SK-N-SH treated with all-trans-retinoic acid at 6 μM for 48 hours (cell line): ENCODE results near the gene FAM53A.
"Not testable (repeated sequence)": the region's sequence is repeated elsewhere in the genome, so short reads cannot be mapped to it uniquely, and the experiment has no call there.

ENCODE experiments used
- ATAC-seq: fragments of 200-7000 bp; cut with Tn5 transposase; 3 replicates; pipeline ENCODE4 v1.9.1; 2020; ENCODE audit warnings: mild to moderate bottlenecking, moderate library complexity
- ARNTL ChIP-seq: fragments of 450-650 bp; formaldehyde crosslinking; IDR thresholded peaks from 2 replicates; pipeline ENCODE4 v1.5.0; 2020; ENCODE audit warnings: low read depth, mild to moderate bottlenecking, moderate library complexity, borderline replicate concordance
- BACH2 ChIP-seq: fragments of 250-450 bp; sonication (Bioruptor Pico); IDR thresholded peaks from 2 replicates; pipeline ENCODE4 v1.9.0; 2021; ENCODE audit warnings: mild to moderate bottlenecking, borderline replicate concordance
- CREB5 ChIP-seq: fragments of 250-450 bp; sonication (Bioruptor Pico); IDR thresholded peaks from 2 replicates; pipeline ENCODE4 v1.5.1; 2020; ENCODE audit warnings: low read depth, mild to moderate bottlenecking, moderate library complexity
- CSRNP3 ChIP-seq: fragments of 250-450 bp; sonication (Bioruptor Pico); IDR thresholded peaks from 2 replicates; pipeline ENCODE4 v1.5.1; 2021; ENCODE audit warnings: mild to moderate bottlenecking, moderate library complexity
- ESRRG ChIP-seq: fragments of 250-450 bp; sonication (Bioruptor Pico); IDR thresholded peaks from 2 replicates; pipeline ENCODE4 v1.6.1; 2021; ENCODE audit warnings: mild to moderate bottlenecking
- GLIS3 ChIP-seq: fragments of 250-450 bp; sonication (Bioruptor Pico); IDR thresholded peaks from 2 replicates; pipeline ENCODE4 v1.5.0; 2020; ENCODE audit warnings: mild to moderate bottlenecking, moderate library complexity
- ISL1 ChIP-seq: fragments of 250-450 bp; sonication (Bioruptor Pico); IDR thresholded peaks from 2 replicates; pipeline ENCODE4 v2.1.2; 2022; ENCODE audit warnings: mild to moderate bottlenecking, moderate library complexity
- POU6F1 ChIP-seq: fragments of 250-450 bp; sonication (Bioruptor Pico); IDR thresholded peaks from 2 replicates; pipeline ENCODE4 v1.8.0; 2021; ENCODE audit warnings: low read depth, mild to moderate bottlenecking, moderate library complexity, borderline replicate concordance
- SNAI2 ChIP-seq: fragments of 250-450 bp; sonication (Bioruptor Pico); IDR thresholded peaks from 2 replicates; pipeline ENCODE4 v1.5.0; 2020; ENCODE audit warnings: mild to moderate bottlenecking, moderate library complexity
- TCF4 ChIP-seq: fragments of 250-450 bp; sonication (Bioruptor Pico); IDR thresholded peaks from 2 replicates; pipeline ENCODE4 v1.8.0; 2021; ENCODE audit warnings: mild to moderate bottlenecking, moderate library complexity, borderline replicate concordance
- TOX ChIP-seq: fragments of 250-450 bp; sonication (Bioruptor Pico); IDR thresholded peaks from 2 replicates; pipeline ENCODE4 v1.8.0; 2021; ENCODE audit warnings: mild to moderate bottlenecking, moderate library complexity, borderline replicate concordance
- TSHZ2 ChIP-seq: fragments of 250-450 bp; sonication (Bioruptor Pico); IDR thresholded peaks from 2 replicates; pipeline ENCODE4 v1.5.0; 2020; ENCODE audit warnings: mild to moderate bottlenecking, moderate library complexity
- ZC3H10 ChIP-seq: fragments of 250-450 bp; sonication (Bioruptor Pico); IDR thresholded peaks from 2 replicates; pipeline ENCODE4 v1.5.1; 2021; ENCODE audit warnings: mild to moderate bottlenecking, moderate library complexity
- ZFP3 ChIP-seq: fragments of 250-450 bp; sonication (Bioruptor Pico); IDR thresholded peaks from 2 replicates; pipeline ENCODE4 v1.5.0; 2020; ENCODE audit warnings: mild to moderate bottlenecking, moderate library complexity
- ZFP30 ChIP-seq: fragments of 450-650 bp; formaldehyde crosslinking; IDR thresholded peaks from 2 replicates; pipeline ENCODE4 v1.5.0; 2022; ENCODE audit warnings: mild to moderate bottlenecking, moderate library complexity
- ZNF565 ChIP-seq: fragments of 450-650 bp; formaldehyde crosslinking; conservative IDR thresholded peaks from 2 replicates; pipeline ENCODE4 v1.5.0; 2020; ENCODE audit warnings: low read depth, mild to moderate bottlenecking, moderate library complexity
- ZNF70 ChIP-seq: fragments of 450-650 bp; formaldehyde crosslinking; IDR thresholded peaks from 2 replicates; pipeline ENCODE4 v1.5.0; 2020; ENCODE audit warnings: mild to moderate bottlenecking, moderate library complexity

The FAM53A gene

GRCh38 chr4:1708581-1708980, 24.5 kb upstream of the FAM53A start (continued):
- TF ChIP-seq TSHZ2 (CRISPR knock-in tag) (no peak), SNAI2 (CRISPR knock-in tag) (no peak), ESRRG (CRISPR knock-in tag) (no peak), POU6F1 (CRISPR knock-in tag) (no peak), TOX (CRISPR knock-in tag) (no peak)
- TF ChIP-seq, all 23 proteins: peak for 0

- no peak for ATAC-seq
- no peak for TF ChIP-seq ZC3H10
- TF ChIP-seq ZNF565 (CRISPR knock-in tag): no peak
- no peak for TF ChIP-seq GLIS3 (CRISPR knock-in tag)
- no peak for TF ChIP-seq POU6F1 (CRISPR knock-in tag)
- TF ChIP-seq ZNF70: no peak
- no peak for TF ChIP-seq CSRNP3 (CRISPR knock-in tag)
- no peak for TF ChIP-seq ARNTL (CRISPR knock-in tag)
These were observed 22.2 kb upstream of the FAM53A start for GRCh38 chr4:1706358-1706757.

- ATAC-seq: no peak
- no peak for TF ChIP-seq ZFP30 (CRISPR knock-in tag)
- TF ChIP-seq ZNF565 (CRISPR knock-in tag): no peak
- no peak for TF ChIP-seq CSRNP3 (CRISPR knock-in tag)
- TF ChIP-seq ZFP3 (CRISPR knock-in tag): no peak
- no peak for TF ChIP-seq ESRRG (CRISPR knock-in tag)
- TF ChIP-seq ISL1 (CRISPR knock-in tag): no peak
- no peak for TF ChIP-seq BACH2
These were observed 21.6 kb upstream of the FAM53A start for GRCh38 chr4:1705732-1706131.

GRCh38 chr4:1703867-1704266, 19.8 kb upstream of the FAM53A start:
- TF ChIP-seq TOX (CRISPR knock-in tag) (no peak), TCF4 (no peak), ZFP3 (CRISPR knock-in tag) (no peak), CREB5 (no peak), ZNF70 (no peak)
- no peak for ATAC-seq

- ATAC-seq: not testable (repeated sequence)
These were observed 17.6 kb upstream of the FAM53A start for GRCh38 chr4:1701671-1702070.
